HepG2 (cell line): ENCODE results near the gene SGSM1. TPM values are rescaled to one million over a fixed set of nuclear protein-coding genes. Genes with fewer than 3 reads are reported as not detected.

ENCODE experiments used
- AGO1 ChIP-seq: fragments of 200-400 bp; formaldehyde crosslinking; IDR thresholded peaks from 2 replicates; pipeline ENCODE4 v1.6.1; 2017; ENCODE audit warnings: mild to moderate bottlenecking, low read depth, low read length, moderate library complexity; ENCODE audit not compliant: poor library complexity, severe bottlenecking
- BORCS8-MEF2B ChIP-seq: sonication (generic); formaldehyde crosslinking; IDR thresholded peaks from 2 replicates; pipeline ENCODE4 v1.8.0; 2022; ENCODE audit warnings: mild to moderate bottlenecking, missing genetic modification reagents
- DNMT3B ChIP-seq: conservative IDR thresholded peaks from 2 replicates; pipeline ENCODE4 v1.6.1; 2016; ENCODE audit warnings: missing biosample characterization, control low read depth
- ELF3 ChIP-seq: IDR thresholded peaks from 2 replicates; pipeline ENCODE4 v1.6.1; 2016; ENCODE audit warnings: missing genetic modification reagents, missing compliant biosample characterization
- FOXK1 ChIP-seq: sonication (generic); formaldehyde crosslinking; IDR thresholded peaks from 2 replicates; pipeline ENCODE4 v1.4.0; 2020; ENCODE audit warnings: low read depth, missing genetic modification reagents, borderline replicate concordance
- HMG20A ChIP-seq: IDR thresholded peaks from 2 replicates; pipeline ENCODE4 v1.6.1; 2016; ENCODE audit warnings: borderline replicate concordance
- PATZ1 ChIP-seq: sonication (generic); formaldehyde crosslinking; IDR thresholded peaks from 2 replicates; pipeline ENCODE4 v1.4.0; 2020; ENCODE audit warnings: missing genetic modification reagents
- SAFB2 ChIP-seq: sonication (generic); formaldehyde crosslinking; IDR thresholded peaks from 2 replicates; pipeline ENCODE4 v1.5.1; 2020; ENCODE audit warnings: missing genetic modification reagents, low read depth, mild to moderate bottlenecking, borderline replicate concordance
- SAP130 ChIP-seq: IDR thresholded peaks from 2 replicates; pipeline ENCODE4 v1.6.1; 2016; ENCODE audit warnings: low read depth
- SMARCE1 ChIP-seq: fragments of 450-650 bp; IDR thresholded peaks from 2 replicates; pipeline ENCODE4 v1.6.1; 2017; ENCODE audit warnings: borderline replicate concordance
- SNAPC4 ChIP-seq: sonication (generic); formaldehyde crosslinking; IDR thresholded peaks from 2 replicates; pipeline ENCODE4 v1.4.0; 2020; ENCODE audit warnings: mild to moderate bottlenecking, missing genetic modification reagents
- ZBTB26 ChIP-seq: IDR thresholded peaks from 2 replicates; pipeline ENCODE4 v1.6.1; 2016; ENCODE audit warnings: missing compliant biosample characterization, missing genetic modification reagents, borderline replicate concordance
- ZBTB7A ChIP-seq: sonication (generic); formaldehyde crosslinking; IDR thresholded peaks from 2 replicates; pipeline ENCODE4 v1.8.0; 2022; ENCODE audit warnings: mild to moderate bottlenecking, missing genetic modification reagents
- ZKSCAN8 ChIP-seq: IDR thresholded peaks from 2 replicates; pipeline ENCODE4 v1.6.1; 2016; ENCODE audit warnings: borderline replicate concordance, missing genetic modification reagents, missing compliant biosample characterization
- ZNF101 ChIP-seq: sonication (generic); formaldehyde crosslinking; IDR thresholded peaks from 2 replicates; pipeline ENCODE4 v1.4.0; 2020; ENCODE audit warnings: mild to moderate bottlenecking, low read depth, missing genetic modification reagents, borderline replicate concordance
- ZNF331 ChIP-seq: sonication (generic); formaldehyde crosslinking; IDR thresholded peaks from 2 replicates; pipeline ENCODE4 v1.4.0; 2020; ENCODE audit warnings: missing genetic modification reagents
- ZNF354B ChIP-seq: sonication (generic); formaldehyde crosslinking; IDR thresholded peaks from 2 replicates; pipeline ENCODE4 v1.8.0; 2022; ENCODE audit warnings: mild to moderate bottlenecking, missing genetic modification reagents
- ZNF549 ChIP-seq: sonication (generic); formaldehyde crosslinking; IDR thresholded peaks from 2 replicates; pipeline ENCODE4 v1.5.0; 2020; ENCODE audit warnings: missing genetic modification reagents
- ZNF556 ChIP-seq: sonication (generic); formaldehyde crosslinking; IDR thresholded peaks from 2 replicates; pipeline ENCODE4 v1.4.0; 2020; ENCODE audit warnings: mild to moderate bottlenecking, missing genetic modification reagents, borderline replicate concordance
- ZNF678 ChIP-seq: sonication (generic); formaldehyde crosslinking; IDR thresholded peaks from 2 replicates; pipeline ENCODE4 v1.4.0; 2020; ENCODE audit warnings: mild to moderate bottlenecking, missing genetic modification reagents
- ZNF784 ChIP-seq: sonication (generic); formaldehyde crosslinking; IDR thresholded peaks from 2 replicates; pipeline ENCODE4 v1.5.1; 2020; ENCODE audit warnings: missing genetic modification reagents, mild to moderate bottlenecking, borderline replicate concordance
- polyA plus RNA-seq, 8 experiments: library from polyadenylated mRNA; depleted of rRNA in 3 of 8; stranded (reverse) in 7 of 8; unstranded in 1 of 8; fragments of >200 nt; fragmentation: Illumina TruSeq in 4 of 8; extraction: Trizol in 4 of 8; gene quantifications; 2 replicates each; pipeline versions ENCODE4 v1.2.1 to v1.2.3, GENCODE V29; 2011 to 2016; ENCODE audit warnings: low read depth in 4 of 8, missing spikeins in 1 of 8, mixed read lengths in 1 of 8; ENCODE audit not compliant: insufficient read depth in 1 of 8
- total RNA-seq, 5 experiments: library from RNA; depleted of rRNA; stranded (reverse); fragments of >200 nt; fragmentation: Illumina TruSeq; extraction: Trizol; gene quantifications; 2 replicates each; pipeline ENCODE4 v1.2.3, GENCODE V29; 2016; ENCODE audit warnings: low read depth in 1 of 5

Gene SGSM1
- total and polyA plus RNA-seq, 2 of the 13 experiments (the other 11 are each of a cell fraction or from before 2014, with no cell fraction given), result 0.07 TPM; not detected in 1

GRCh38 chr22:24875862-24876506 is 70.0 kb downstream of the SGSM1 start (continued):
- no peak; the same call in 1 of the 2 replicates for TF ChIP-seq PATZ1
- peak; percentile 46; the same call in 1 of the 2 replicates for TF ChIP-seq FOXK1 (CRISPR knock-in tag)
- no peak for TF ChIP-seq ZNF549 (CRISPR knock-in tag)
- TF ChIP-seq ZBTB7A (CRISPR knock-in tag), result 0 out of 2 replicates have a peak, but pooled peaks have one; percentile 27
- peak; percentile 60; the same call in 1 of the 2 replicates for TF ChIP-seq ZNF331
- TF ChIP-seq BORCS8-MEF2B (CRISPR knock-in tag), result 0 out of 2 replicates have a peak, but pooled peaks have one; percentile 41
- TF ChIP-seq ZBTB26 (CRISPR knock-in tag), result peak; percentile 56; the same call in 1 of the 2 replicates
- TF ChIP-seq ELF3, result 0 out of 2 replicates have a peak, but pooled peaks have one; percentile 32
- TF ChIP-seq HMG20A (CRISPR knock-in tag), result no peak
- TF ChIP-seq ZNF101 (CRISPR knock-in tag), result no peak
- no peak for TF ChIP-seq ZNF354B (CRISPR knock-in tag)
- no peak for TF ChIP-seq SNAPC4 (CRISPR knock-in tag)
- no peak for TF ChIP-seq ZNF784
- no peak for TF ChIP-seq AGO1
- no peak for TF ChIP-seq ZNF556
- no peak for TF ChIP-seq ZKSCAN8 (CRISPR knock-in tag)
- TF ChIP-seq SMARCE1, result no peak
- no peak for TF ChIP-seq ZNF678 (CRISPR knock-in tag)
- peak; percentile 35; the same call in 1 of the 2 replicates for TF ChIP-seq SAP130
- TF ChIP-seq DNMT3B, result 0 out of 2 replicates have a peak, but pooled peaks have one; percentile 47
- TF ChIP-seq SAFB2 (CRISPR knock-in tag), result no peak
